ELF-1 (cell line): ENCODE data around the gene TXNDC16.

Experiments used
- DNase-seq: peaks from one replicate; pipeline ENCODE4 v3.0.0-alpha.2; 2016; ENCODE audit warnings: low read depth, low spot score

TXNDC16 gene, protein sequence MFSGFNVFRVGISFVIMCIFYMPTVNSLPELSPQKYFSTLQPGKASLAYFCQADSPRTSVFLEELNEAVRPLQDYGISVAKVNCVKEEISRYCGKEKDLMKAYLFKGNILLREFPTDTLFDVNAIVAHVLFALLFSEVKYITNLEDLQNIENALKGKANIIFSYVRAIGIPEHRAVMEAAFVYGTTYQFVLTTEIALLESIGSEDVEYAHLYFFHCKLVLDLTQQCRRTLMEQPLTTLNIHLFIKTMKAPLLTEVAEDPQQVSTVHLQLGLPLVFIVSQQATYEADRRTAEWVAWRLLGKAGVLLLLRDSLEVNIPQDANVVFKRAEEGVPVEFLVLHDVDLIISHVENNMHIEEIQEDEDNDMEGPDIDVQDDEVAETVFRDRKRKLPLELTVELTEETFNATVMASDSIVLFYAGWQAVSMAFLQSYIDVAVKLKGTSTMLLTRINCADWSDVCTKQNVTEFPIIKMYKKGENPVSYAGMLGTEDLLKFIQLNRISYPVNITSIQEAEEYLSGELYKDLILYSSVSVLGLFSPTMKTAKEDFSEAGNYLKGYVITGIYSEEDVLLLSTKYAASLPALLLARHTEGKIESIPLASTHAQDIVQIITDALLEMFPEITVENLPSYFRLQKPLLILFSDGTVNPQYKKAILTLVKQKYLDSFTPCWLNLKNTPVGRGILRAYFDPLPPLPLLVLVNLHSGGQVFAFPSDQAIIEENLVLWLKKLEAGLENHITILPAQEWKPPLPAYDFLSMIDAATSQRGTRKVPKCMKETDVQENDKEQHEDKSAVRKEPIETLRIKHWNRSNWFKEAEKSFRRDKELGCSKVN

GRCh38 chr14:52552063-52552988, at the start of gene TXNDC16, which contains the start of gene GPR137C:
Gene TXNDC16, minus strand, starts transcription at chr14:52552505. Its CDS starts 8,948 bp downstream, at chr14:52543557.
Gene GPR137C, plus strand, starts transcription at chr14:52552836. Its CDS starts 312 bp downstream, at chr14:52553148.
- peak; percentile 100 for DNase-seq

DNA sequence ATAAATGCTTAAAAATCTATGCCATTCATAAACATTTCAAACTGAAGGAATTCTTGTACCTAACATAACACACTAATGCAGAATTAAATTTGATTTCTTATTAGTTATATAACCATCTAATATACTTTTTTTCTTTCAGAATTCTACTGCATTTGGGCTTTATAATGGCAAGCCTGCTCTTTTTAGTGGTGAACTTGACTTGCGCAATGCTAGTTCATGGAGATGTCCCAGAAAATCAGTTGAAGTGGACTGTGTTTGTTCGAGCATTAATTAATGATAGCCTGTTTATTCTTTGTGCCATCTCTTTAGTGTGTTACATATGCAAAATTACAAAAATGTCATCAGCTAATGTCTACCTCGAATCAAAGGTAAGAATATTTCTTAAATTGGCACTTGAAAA, 47.7 kb upstream of the TXNDC16 start:
- DNase-seq = no peak

GRCh38 chr14:52598568-52598967, 46.3 kb upstream of the TXNDC16 start:
- no peak for DNase-seq

DNA sequence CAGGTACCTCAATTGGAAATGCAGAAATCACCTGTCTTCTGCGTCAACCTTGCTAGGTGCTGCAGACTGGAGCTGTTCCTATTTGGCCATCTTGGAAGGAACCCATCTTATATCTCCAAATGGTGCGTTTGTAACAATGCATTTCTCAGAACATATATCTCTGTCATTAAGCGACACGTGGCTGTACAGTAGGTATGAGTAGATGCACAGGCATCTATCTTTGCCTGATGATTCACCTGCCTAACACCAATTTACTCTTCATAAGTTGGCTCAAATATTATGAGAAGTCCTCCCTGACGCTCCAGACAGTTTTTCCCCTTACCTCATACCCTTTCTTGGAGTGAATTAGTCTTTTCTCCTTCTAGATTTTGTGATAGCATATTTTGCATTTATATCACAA, 44.6 kb upstream of the TXNDC16 start:
- DNase-seq = no peak

- peak; percentile 60 for DNase-seq
Observed at GRCh38 chr14:52596320-52596719, 44.0 kb upstream of the TXNDC16 start.

DNA sequence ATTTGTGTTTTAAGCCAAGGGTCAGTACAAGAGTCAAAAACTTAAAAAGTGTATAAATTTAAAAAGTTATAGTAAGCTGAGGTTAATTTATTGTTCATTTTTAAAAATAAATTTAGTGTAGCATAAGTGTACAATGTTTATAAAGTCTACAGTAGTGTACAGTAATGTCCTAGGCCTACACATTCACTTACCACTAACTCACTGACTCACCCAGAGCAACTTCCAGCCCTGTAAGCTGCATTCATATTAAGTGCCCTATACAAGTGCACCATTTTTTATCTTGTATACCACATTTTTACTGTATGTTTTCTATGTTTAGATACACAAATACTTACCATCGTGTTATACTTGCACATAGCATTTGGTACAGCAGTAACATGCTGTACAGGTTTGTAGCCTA, 38.0 kb upstream of the TXNDC16 start:
- DNase-seq = no peak

GRCh38 chr14:52589646-52590045, 37.3 kb upstream of the TXNDC16 start:
- DNase-seq = no peak

GRCh38 chr14:52583544-52583943, 31.2 kb upstream of the TXNDC16 start:
- DNase-seq = no peak

GRCh38 chr14:52575858-52576257, 23.6 kb upstream of the TXNDC16 start:
- no peak for DNase-seq

GRCh38 chr14:52568454-52568853, 16.1 kb upstream of the TXNDC16 start:
- DNase-seq = peak; percentile 90

GRCh38 chr14:52563120-52563519, 10.8 kb upstream of the TXNDC16 start:
- DNase-seq = no peak

GRCh38 chr14:52558688-52559087, 6.4 kb upstream of the TXNDC16 start:
- DNase-seq = no peak

GRCh38 chr14:52553671-52554575, 1.6 kb upstream of the TXNDC16 start:
- peak; percentile 70 for DNase-seq

GRCh38 chr14:52553002-52553670, 831 bp upstream of the TXNDC16 start:
- peak; percentile 55 for DNase-seq

DNA sequence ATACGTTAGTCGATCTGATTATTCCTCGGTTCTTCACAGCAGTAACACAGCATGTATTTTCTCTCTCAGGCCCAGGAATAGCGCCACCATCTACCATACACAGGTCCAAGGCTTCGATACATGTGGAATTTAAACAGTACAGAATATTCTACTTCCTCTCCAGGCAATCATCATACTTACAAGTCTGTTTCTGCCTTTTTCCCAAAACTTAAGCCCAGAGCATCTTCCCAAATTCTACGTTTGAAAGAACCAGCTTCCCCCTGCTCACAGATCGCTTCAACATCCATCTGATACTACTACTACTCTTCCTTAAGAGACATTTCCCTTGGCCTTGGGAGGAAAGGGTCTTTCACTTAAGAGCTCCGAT, 626 bp downstream of the TXNDC16 start:
- no peak for DNase-seq

GRCh38 chr14:52551205-52551604, 1.1 kb downstream of the TXNDC16 start:
- no peak for DNase-seq

DNA sequence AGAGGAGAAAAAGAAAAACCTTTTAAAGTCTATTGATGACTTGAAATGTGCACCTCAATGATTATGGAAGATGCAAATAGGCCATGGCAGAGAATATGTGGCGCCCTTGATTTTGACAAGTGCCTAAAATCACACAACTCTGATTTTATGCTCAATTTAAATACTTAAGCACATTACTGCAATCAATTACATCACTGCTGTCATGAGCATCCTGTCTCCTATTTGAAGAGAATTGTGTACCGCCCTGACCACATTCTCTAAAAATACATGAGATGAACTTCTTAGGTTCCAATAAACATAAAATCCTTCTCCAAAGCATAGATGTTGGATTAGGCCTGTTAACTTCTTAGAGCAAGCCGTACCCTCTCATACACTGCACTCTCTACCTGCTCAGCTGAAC, 1.6 kb downstream of the TXNDC16 start:
- DNase-seq = no peak

- DNase-seq = no peak
Observed at GRCh38 chr14:52547526-52547925, 4.8 kb downstream of the TXNDC16 start.

DNA sequence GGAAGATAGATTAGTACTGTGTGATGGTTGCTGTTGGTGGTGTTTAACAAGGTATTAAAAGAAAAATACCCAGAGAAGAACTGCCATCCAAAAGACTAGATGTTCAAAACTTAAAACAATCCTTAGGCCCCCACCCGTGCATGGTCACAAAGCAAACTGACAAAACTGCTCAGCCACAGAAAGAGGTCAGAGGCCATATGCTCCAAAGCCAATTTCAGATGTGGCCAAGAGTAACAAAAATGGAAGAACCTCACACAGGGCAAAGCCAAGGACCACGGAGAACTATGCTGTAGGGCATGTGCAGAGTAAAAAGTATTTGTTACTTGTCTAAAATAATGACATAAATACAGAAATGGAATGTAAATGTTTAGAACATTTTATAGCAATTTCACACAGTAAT, 5.3 kb downstream of the TXNDC16 start:
- DNase-seq = no peak

- no peak for DNase-seq
Observed at GRCh38 chr14:52546318-52546670, 6.0 kb downstream of the TXNDC16 start.
